T-helper 17 cell (primary cell): ENCODE data around the gene ZBTB21. TPM values are rescaled to one million over a fixed set of nuclear protein-coding genes. Genes with fewer than 3 reads are reported as not detected.

ENCODE experiments used
- ATAC-seq: fragments of 150-1000 bp; cut with Tn5 transposase; 2 replicates; pipeline ENCODE4 v1.10.0; 2021; ENCODE audit warnings: mild to moderate bottlenecking, moderate library complexity
- DNase-seq, 3 donors: peaks; one replicate each; pipeline versions ENCODE4 v3.0.0 to v3.0.0-alpha.2; 2020 to 2021
- H3K9me3 ChIP-seq: one replicate; pipeline ENCODE4 v1.7.0; 2013; ENCODE audit warnings: low read length, mild to moderate bottlenecking; ENCODE audit not compliant: control insufficient read depth, poor library complexity, severe bottlenecking
- H3K27ac Mint-ChIP-seq: one replicate; pipeline ENCODE4 v1.8.0; 2022; ENCODE audit warnings: mild to moderate bottlenecking, moderate library complexity, mixed read lengths
- H3K27me3 Mint-ChIP-seq: one replicate; pipeline ENCODE4 v1.8.0; 2022; ENCODE audit warnings: mixed read lengths
- H3K36me3 Mint-ChIP-seq: one replicate; pipeline ENCODE4 v1.8.0; 2022; ENCODE audit warnings: low read depth, mixed read lengths
- H3K4me1 Mint-ChIP-seq: one replicate; pipeline ENCODE4 v1.8.0; 2022; ENCODE audit warnings: mild to moderate bottlenecking, mixed read lengths
- H3K4me3 Mint-ChIP-seq: one replicate; pipeline ENCODE4 v1.8.0; 2022; ENCODE audit warnings: mild to moderate bottlenecking, moderate library complexity, mixed read lengths
- total RNA-seq, 4 donors: library from RNA in 2 of 4; stranded (reverse) in 2 of 4; gene quantifications; one replicate each; pipeline ENCODE4 v1.2.3 and lab custom pipeline; 2022 to 2026

Gene ZBTB21
- total RNA-seq, 2 donors from 2014 or later, result 110 to 118 TPM

GRCh38 chr21:42044871-42045495 lies 34.8 kb upstream of the ZBTB21 start:
- no peaks in the 10 kb centered on the region for H3K9me3 ChIP-seq
- Mint-ChIP-seq H3K27me3 (no peaks in the 10 kb centered on the region), H3K36me3 (no peaks in the 10 kb centered on the region), H3K4me3 (no peak overlapping the region), H3K27ac (no peak overlapping the region), H3K4me1 (peaks cover 15% of the 10 kb centered on the region)
- ATAC-seq (no peak), DNase-seq (no peak)

GRCh38 chr21:42043961-42044360 lies 33.8 kb upstream of the ZBTB21 start:
- H3K9me3 ChIP-seq, result no peaks in the 10 kb centered on the region
- Mint-ChIP-seq H3K27ac (no peak overlapping the region), H3K4me3 (no peak overlapping the region), H3K36me3 (no peaks in the 10 kb centered on the region), H3K27me3 (no peaks in the 10 kb centered on the region), H3K4me1 (peaks cover 12% of the 10 kb centered on the region)
- ATAC-seq (no peak), DNase-seq (no peak)

- peaks cover 16% of the 10 kb centered on the region for H3K4me1 Mint-ChIP-seq
Observed at GRCh38 chr21:42043201-42043895, 33.2 kb upstream of the ZBTB21 start.

GRCh38 chr21:42042651-42043050 lies 32.5 kb upstream of the ZBTB21 start:
- DNase-seq (no peak), ATAC-seq (no peak)
- no peak overlapping the region for H3K27ac Mint-ChIP-seq
- no peaks in the 10 kb centered on the region for H3K27me3 Mint-ChIP-seq
- no peaks in the 10 kb centered on the region for H3K9me3 ChIP-seq
- no peak overlapping the region for H3K4me3 Mint-ChIP-seq
- H3K36me3 Mint-ChIP-seq, result no peaks in the 10 kb centered on the region
- H3K4me1 Mint-ChIP-seq, result peaks cover 16% of the 10 kb centered on the region

More at GRCh38 chr21:42043201-42043895, 33.2 kb upstream of the ZBTB21 start:
- Mint-ChIP-seq H3K36me3 (no peaks in the 10 kb centered on the region), H3K4me3 (no peak overlapping the region), H3K27ac (no peak overlapping the region), H3K27me3 (no peaks in the 10 kb centered on the region)
- DNase-seq (no peak), ATAC-seq (no peak)
- H3K9me3 ChIP-seq, result no peaks in the 10 kb centered on the region

GRCh38 chr21:42041711-42042110 lies 31.6 kb upstream of the ZBTB21 start:
- Mint-ChIP-seq H3K27me3 (no peaks in the 10 kb centered on the region), H3K4me1 (peaks cover 18% of the 10 kb centered on the region), H3K4me3 (no peak overlapping the region), H3K36me3 (no peaks in the 10 kb centered on the region), H3K27ac (no peak overlapping the region)
- no peaks in the 10 kb centered on the region for H3K9me3 ChIP-seq
- DNase-seq, result no peak
- ATAC-seq, result no peak

- DNase-seq (no peak), ATAC-seq (no peak)
- no peaks in the 10 kb centered on the region for H3K36me3 Mint-ChIP-seq
- peaks cover 18% of the 10 kb centered on the region for H3K4me1 Mint-ChIP-seq
- H3K27ac Mint-ChIP-seq, result peak overlapping the region; percentile 67
- H3K4me3 Mint-ChIP-seq, result no peak overlapping the region
- H3K9me3 ChIP-seq, result no peaks in the 10 kb centered on the region
- H3K27me3 Mint-ChIP-seq, result no peaks in the 10 kb centered on the region
Observed at GRCh38 chr21:42041246-42041645, 31.1 kb upstream of the ZBTB21 start.

- Mint-ChIP-seq H3K27me3 (no peaks in the 10 kb centered on the region), H3K36me3 (no peaks in the 10 kb centered on the region), H3K27ac (peak overlapping the region; percentile 67), H3K4me1 (peaks cover 16% of the 10 kb centered on the region), H3K4me3 (no peak overlapping the region)
- no peak for DNase-seq
- no peak for ATAC-seq
- H3K9me3 ChIP-seq, result no peaks in the 10 kb centered on the region
Observed at GRCh38 chr21:42040411-42041180, 30.4 kb upstream of the ZBTB21 start.

GRCh38 chr21:42039911-42040351 lies 29.8 kb upstream of the ZBTB21 start:
- Mint-ChIP-seq H3K27ac (peak overlapping the region; percentile 67), H3K27me3 (no peaks in the 10 kb centered on the region), H3K4me3 (no peak overlapping the region), H3K4me1 (peaks cover 17% of the 10 kb centered on the region), H3K36me3 (peaks cover 2% of the 10 kb centered on the region)
- ATAC-seq, result no peak
- H3K9me3 ChIP-seq, result no peaks in the 10 kb centered on the region
- no peak for DNase-seq

- H3K4me3 Mint-ChIP-seq, result no peak overlapping the region
- ATAC-seq (no peak), DNase-seq (no peak)
- peaks cover 4% of the 10 kb centered on the region for H3K36me3 Mint-ChIP-seq
- no peak overlapping the region for H3K27ac Mint-ChIP-seq
- peaks cover 17% of the 10 kb centered on the region for H3K4me1 Mint-ChIP-seq
- no peaks in the 10 kb centered on the region for H3K9me3 ChIP-seq
- H3K27me3 Mint-ChIP-seq, result peaks cover 4% of the 10 kb centered on the region
Observed at GRCh38 chr21:42039470-42039901, 29.3 kb upstream of the ZBTB21 start.

- ATAC-seq (no peak), DNase-seq (no peak)
- Mint-ChIP-seq H3K27ac (peak overlapping the region; percentile 61), H3K36me3 (peaks cover 4% of the 10 kb centered on the region), H3K27me3 (peaks cover 7% of the 10 kb centered on the region), H3K4me3 (no peak overlapping the region), H3K4me1 (peaks cover 17% of the 10 kb centered on the region)
- H3K9me3 ChIP-seq, result no peaks in the 10 kb centered on the region
Observed at GRCh38 chr21:42038826-42039425, 28.8 kb upstream of the ZBTB21 start.

- Mint-ChIP-seq H3K27me3 (peaks cover 7% of the 10 kb centered on the region), H3K36me3 (peaks cover 4% of the 10 kb centered on the region), H3K4me1 (peaks cover 17% of the 10 kb centered on the region), H3K4me3 (no peak overlapping the region), H3K27ac (peak overlapping the region; percentile 61)
- no peak for DNase-seq
- ATAC-seq, result no peak
- no peaks in the 10 kb centered on the region for H3K9me3 ChIP-seq
Observed at GRCh38 chr21:42038393-42038792, 28.2 kb upstream of the ZBTB21 start.

GRCh38 chr21:42037943-42038342 lies 27.8 kb upstream of the ZBTB21 start:
- H3K4me3 Mint-ChIP-seq, result no peak overlapping the region
- no peaks in the 10 kb centered on the region for H3K9me3 ChIP-seq
- DNase-seq, result no peak
- peaks cover 7% of the 10 kb centered on the region for H3K27me3 Mint-ChIP-seq
- peaks cover 17% of the 10 kb centered on the region for H3K4me1 Mint-ChIP-seq
- peak overlapping the region; percentile 61 for H3K27ac Mint-ChIP-seq
- H3K36me3 Mint-ChIP-seq, result peaks cover 4% of the 10 kb centered on the region
- ATAC-seq, result no peak

- peaks cover 7% of the 10 kb centered on the region for H3K27me3 Mint-ChIP-seq
- no peak overlapping the region for H3K27ac Mint-ChIP-seq
- DNase-seq, result no peak
Observed at GRCh38 chr21:42037516-42037915, 27.4 kb upstream of the ZBTB21 start.

More at GRCh38 chr21:42037516-42037915, 27.4 kb upstream of the ZBTB21 start:
- peaks cover 4% of the 10 kb centered on the region for H3K36me3 Mint-ChIP-seq
- H3K4me3 Mint-ChIP-seq, result no peak overlapping the region
- no peak for ATAC-seq
- H3K9me3 ChIP-seq, result no peaks in the 10 kb centered on the region
- H3K4me1 Mint-ChIP-seq, result peaks cover 15% of the 10 kb centered on the region
